GM23248 (cell line): ENCODE measurements around the gene CASP7.

Experiments
- EZH2 ChIP-seq: fragments of 200-600 bp; sonication (generic); IDR thresholded peaks from 2 replicates; pipeline ENCODE4 v1.6.1; 2018; ENCODE audit warnings: antibody characterized with exemption, mild to moderate bottlenecking; ENCODE audit not compliant: insufficient read depth, poor library complexity, severe bottlenecking
- EZH2phosphoT487 ChIP-seq: fragments of 200-600 bp; sonication (generic); IDR thresholded peaks from 2 replicates; pipeline ENCODE4 v1.6.1; 2018; ENCODE audit warnings: antibody characterized with exemption, moderate library complexity, mild to moderate bottlenecking, low read depth; ENCODE audit not compliant: insufficient read depth

DNA sequence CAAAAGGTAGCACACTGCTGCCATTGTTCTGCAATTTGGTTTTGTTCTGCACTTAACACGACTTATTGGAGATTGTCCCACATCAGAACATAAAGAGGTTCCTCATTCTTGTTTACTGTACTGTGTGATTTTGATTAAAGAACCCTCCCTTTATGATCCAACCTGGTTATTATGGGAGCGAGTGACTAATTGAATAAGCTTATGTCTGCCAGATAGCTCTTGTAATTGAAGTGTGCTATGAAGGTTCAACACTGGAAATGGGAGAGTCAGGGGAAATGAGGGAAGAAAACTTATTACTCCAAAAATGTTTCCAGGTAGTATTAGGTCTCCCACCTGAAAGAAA, 33.9 kb downstream of the CASP7 start:
- TF ChIP-seq EZH2phosphoT487, result no peak
- no peak for TF ChIP-seq EZH2
